Breast epithelium (tissue), 3 donors: ENCODE results near the gene NTRK3.

Experiments
- POLR2A ChIP-seq: fragments of 450-650 bp; IDR thresholded peaks from one replicate; pipeline ENCODE4 v1.6.1; 2016; ENCODE audit warnings: antibody characterized with exemption, mild to moderate bottlenecking, moderate library complexity
- TF ChIP-seq, protein P1 (sequence below), 3 donors: fragments of 450-650 bp; IDR thresholded peaks; one replicate each; pipeline ENCODE4 v1.5.1; 2016 to 2017; ENCODE audit warnings: antibody characterized with exemption in 3 of 3, mild to moderate bottlenecking in 3 of 3, moderate library complexity in 3 of 3

DNA sequence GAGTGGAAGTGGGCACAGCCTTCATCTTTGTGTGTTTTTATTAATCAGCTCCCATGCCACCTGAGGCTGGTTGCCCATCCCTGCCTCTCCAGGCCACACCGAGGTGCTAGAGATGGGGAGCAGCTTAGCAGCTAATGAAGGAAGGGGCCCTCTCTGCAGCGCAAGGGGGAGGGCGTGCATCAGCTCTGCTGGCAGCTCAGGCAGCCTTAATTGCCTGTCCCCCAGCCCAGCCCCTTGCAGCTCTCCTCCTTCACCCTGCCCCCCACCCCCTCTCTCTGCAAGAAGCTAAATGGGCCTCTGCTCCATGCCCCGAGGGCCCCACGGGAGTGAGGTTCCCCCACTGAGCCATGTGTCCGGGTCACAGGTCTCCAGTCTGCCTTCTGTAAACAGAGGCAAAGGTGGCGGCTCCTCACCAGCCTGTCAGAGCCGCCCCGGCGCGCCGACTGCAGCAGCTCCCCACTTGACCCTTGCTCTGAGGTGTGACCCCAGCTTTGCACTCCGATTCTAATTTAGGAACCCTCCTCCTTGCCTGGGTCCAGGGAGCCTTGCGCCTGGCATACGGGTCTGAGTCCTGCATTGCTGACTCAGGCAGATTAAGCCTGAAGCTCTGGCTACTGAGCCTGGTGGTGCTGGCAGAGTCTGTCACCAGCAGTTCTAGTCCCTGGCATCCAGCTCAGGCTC, 27.9 kb upstream of the NTRK3 start:
- TF ChIP-seq, protein P1, sequence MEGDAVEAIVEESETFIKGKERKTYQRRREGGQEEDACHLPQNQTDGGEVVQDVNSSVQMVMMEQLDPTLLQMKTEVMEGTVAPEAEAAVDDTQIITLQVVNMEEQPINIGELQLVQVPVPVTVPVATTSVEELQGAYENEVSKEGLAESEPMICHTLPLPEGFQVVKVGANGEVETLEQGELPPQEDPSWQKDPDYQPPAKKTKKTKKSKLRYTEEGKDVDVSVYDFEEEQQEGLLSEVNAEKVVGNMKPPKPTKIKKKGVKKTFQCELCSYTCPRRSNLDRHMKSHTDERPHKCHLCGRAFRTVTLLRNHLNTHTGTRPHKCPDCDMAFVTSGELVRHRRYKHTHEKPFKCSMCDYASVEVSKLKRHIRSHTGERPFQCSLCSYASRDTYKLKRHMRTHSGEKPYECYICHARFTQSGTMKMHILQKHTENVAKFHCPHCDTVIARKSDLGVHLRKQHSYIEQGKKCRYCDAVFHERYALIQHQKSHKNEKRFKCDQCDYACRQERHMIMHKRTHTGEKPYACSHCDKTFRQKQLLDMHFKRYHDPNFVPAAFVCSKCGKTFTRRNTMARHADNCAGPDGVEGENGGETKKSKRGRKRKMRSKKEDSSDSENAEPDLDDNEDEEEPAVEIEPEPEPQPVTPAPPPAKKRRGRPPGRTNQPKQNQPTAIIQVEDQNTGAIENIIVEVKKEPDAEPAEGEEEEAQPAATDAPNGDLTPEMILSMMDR (IDR thresholded peaks at IDR 0.05) = no peak
- no peak for TF ChIP-seq POLR2A
